HepG2 (cell line): Measurements from ENCODE around the gene UCK2. TPM values are rescaled to one million over a fixed set of nuclear protein-coding genes. Genes with fewer than 3 reads are reported as not detected.

Experiments
- GZF1 ChIP-seq: sonication (generic); formaldehyde crosslinking; IDR thresholded peaks from 2 replicates; pipeline ENCODE4 v1.5.1; 2020; ENCODE audit warnings: mild to moderate bottlenecking, missing genetic modification reagents
- MLXIP ChIP-seq: sonication (generic); formaldehyde crosslinking; IDR thresholded peaks from 2 replicates; pipeline ENCODE4 v1.9.0; 2021; ENCODE audit warnings: missing genetic modification reagents, borderline replicate concordance
- MYC ChIP-seq: sonication (generic); formaldehyde crosslinking; IDR thresholded peaks from 2 replicates; pipeline ENCODE4 v1.9.0; 2021; ENCODE audit warnings: missing genetic modification reagents, borderline replicate concordance
- NR2F2 ChIP-seq: IDR thresholded peaks from 2 replicates; pipeline ENCODE4 v1.6.1; 2012; ENCODE audit warnings: low read depth, inconsistent platforms, borderline replicate concordance
- NR2F6 ChIP-seq, 2 experiments: IDR thresholded peaks; 2 replicates each; pipeline ENCODE4 v1.6.1; 2016; ENCODE audit warnings: antibody characterized with exemption in 1 of 2, mild to moderate bottlenecking in 1 of 2
- POLR2A ChIP-seq, 2 experiments: IDR thresholded peaks; 2 replicates each; pipeline ENCODE4 v1.6.1; 2011; ENCODE audit warnings: low read depth in 2 of 2, low read length in 2 of 2, mild to moderate bottlenecking in 1 of 2, moderate library complexity in 1 of 2; ENCODE audit not compliant: insufficient read depth in 1 of 2
- PPARG ChIP-seq: conservative IDR thresholded peaks from 2 replicates; pipeline ENCODE4 v1.6.1; 2016; ENCODE audit warnings: missing biosample characterization, missing genetic modification reagents
- RBAK ChIP-seq: sonication (generic); formaldehyde crosslinking; IDR thresholded peaks from 2 replicates; pipeline ENCODE4 v1.5.1; 2020; ENCODE audit warnings: mild to moderate bottlenecking, missing genetic modification reagents
- RORA ChIP-seq: sonication (generic); formaldehyde crosslinking; IDR thresholded peaks from 2 replicates; pipeline ENCODE4 v1.5.0; 2020; ENCODE audit warnings: mild to moderate bottlenecking, missing genetic modification reagents, moderate library complexity
- RXRB ChIP-seq: IDR thresholded peaks from 2 replicates; pipeline ENCODE4 v1.6.1; 2016; ENCODE audit warnings: borderline replicate concordance, missing genetic modification reagents, missing compliant biosample characterization
- SUZ12 ChIP-seq: fragments of 150-350 bp; IDR thresholded peaks from 2 replicates; pipeline ENCODE4 v1.6.1; 2014; ENCODE audit warnings: low read depth, low read length
- TARDBP ChIP-seq: sonication (generic); formaldehyde crosslinking; IDR thresholded peaks from 2 replicates; pipeline ENCODE4 v1.8.0; 2022; ENCODE audit warnings: mild to moderate bottlenecking, missing genetic modification reagents
- TP53 ChIP-seq: sonication (generic); formaldehyde crosslinking; conservative IDR thresholded peaks from 2 replicates; pipeline ENCODE4 v1.4.0; 2020; ENCODE audit warnings: missing genetic modification reagents
- YEATS4 ChIP-seq: sonication (generic); formaldehyde crosslinking; IDR thresholded peaks from 2 replicates; pipeline ENCODE4 v1.4.0; 2020; ENCODE audit warnings: missing genetic modification reagents, borderline replicate concordance
- ZNF138 ChIP-seq: sonication (generic); formaldehyde crosslinking; IDR thresholded peaks from 2 replicates; pipeline ENCODE4 v1.5.0; 2020; ENCODE audit warnings: mild to moderate bottlenecking, low read depth, missing genetic modification reagents
- ZNF260 ChIP-seq: sonication (generic); formaldehyde crosslinking; IDR thresholded peaks from 2 replicates; pipeline ENCODE4 v1.4.0; 2020; ENCODE audit warnings: missing genetic modification reagents, low read depth, mild to moderate bottlenecking, borderline replicate concordance
- ZNF280B ChIP-seq: sonication (generic); formaldehyde crosslinking; IDR thresholded peaks from 2 replicates; pipeline ENCODE4 v1.5.0; 2020; ENCODE audit warnings: missing genetic modification reagents, mild to moderate bottlenecking, borderline replicate concordance
- ZNF329 ChIP-seq: sonication (generic); formaldehyde crosslinking; IDR thresholded peaks from 2 replicates; pipeline ENCODE4 v1.9.0; 2021; ENCODE audit warnings: low read depth, mild to moderate bottlenecking, missing genetic modification reagents
- ZNF766 ChIP-seq: sonication (generic); formaldehyde crosslinking; IDR thresholded peaks from 2 replicates; pipeline ENCODE4 v1.5.0; 2020; ENCODE audit warnings: missing genetic modification reagents, borderline replicate concordance
- ZSCAN9 ChIP-seq: IDR thresholded peaks from 2 replicates; pipeline ENCODE4 v1.6.1; 2016; ENCODE audit warnings: borderline replicate concordance
- polyA plus RNA-seq, 8 experiments: library from polyadenylated mRNA; depleted of rRNA in 3 of 8; stranded (reverse) in 7 of 8; unstranded in 1 of 8; fragments of >200 nt; fragmentation: Illumina TruSeq in 4 of 8; extraction: Trizol in 4 of 8; gene quantifications; 2 replicates each; pipeline versions ENCODE4 v1.2.1 to v1.2.3, GENCODE V29; 2011 to 2016; ENCODE audit warnings: low read depth in 4 of 8, missing spikeins in 1 of 8, mixed read lengths in 1 of 8; ENCODE audit not compliant: insufficient read depth in 1 of 8
- total RNA-seq, 5 experiments: library from RNA; depleted of rRNA; stranded (reverse); fragments of >200 nt; fragmentation: Illumina TruSeq; extraction: Trizol; gene quantifications; 2 replicates each; pipeline ENCODE4 v1.2.3, GENCODE V29; 2016; ENCODE audit warnings: low read depth in 1 of 5
- TF ChIP-seq, protein P1 (sequence below): sonication (generic); formaldehyde crosslinking; IDR thresholded peaks from 2 replicates; pipeline ENCODE4 v1.8.0; 2022; ENCODE audit warnings: mild to moderate bottlenecking, missing genetic modification reagents; ENCODE audit not compliant: insufficient replicate concordance
- TF ChIP-seq, protein P2 (sequence below): sonication (generic); formaldehyde crosslinking; IDR thresholded peaks from 2 replicates; pipeline ENCODE4 v1.4.0; 2020; ENCODE audit warnings: missing genetic modification reagents
- TF ChIP-seq, protein P3 (sequence below): IDR thresholded peaks from 2 replicates; pipeline ENCODE4 v1.6.1; 2016; ENCODE audit warnings: low read depth, control low read depth

Gene UCK2
- total and polyA plus RNA-seq, 2 of the 13 experiments (the other 11 are each of a cell fraction or from before 2014, with no cell fraction given): 64.3 to 78.0 TPM

GRCh38 chr1:165884690-165885304 is 57.4 kb downstream of the UCK2 start (continued):
- TF ChIP-seq, protein P1, sequence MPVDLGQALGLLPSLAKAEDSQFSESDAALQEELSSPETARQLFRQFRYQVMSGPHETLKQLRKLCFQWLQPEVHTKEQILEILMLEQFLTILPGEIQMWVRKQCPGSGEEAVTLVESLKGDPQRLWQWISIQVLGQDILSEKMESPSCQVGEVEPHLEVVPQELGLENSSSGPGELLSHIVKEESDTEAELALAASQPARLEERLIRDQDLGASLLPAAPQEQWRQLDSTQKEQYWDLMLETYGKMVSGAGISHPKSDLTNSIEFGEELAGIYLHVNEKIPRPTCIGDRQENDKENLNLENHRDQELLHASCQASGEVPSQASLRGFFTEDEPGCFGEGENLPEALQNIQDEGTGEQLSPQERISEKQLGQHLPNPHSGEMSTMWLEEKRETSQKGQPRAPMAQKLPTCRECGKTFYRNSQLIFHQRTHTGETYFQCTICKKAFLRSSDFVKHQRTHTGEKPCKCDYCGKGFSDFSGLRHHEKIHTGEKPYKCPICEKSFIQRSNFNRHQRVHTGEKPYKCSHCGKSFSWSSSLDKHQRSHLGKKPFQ: no peak
- TF ChIP-seq MYC (no peak), RBAK (CRISPR knock-in tag) (no peak), MLXIP (CRISPR knock-in tag) (no peak), TARDBP (no peak), YEATS4 (CRISPR knock-in tag) (no peak), GZF1 (CRISPR knock-in tag) (no peak), ZNF766 (no peak), ZNF280B (no peak), PPARG (CRISPR knock-in tag) (peak; percentile 24; the same call in 1 of the 2 replicates), SUZ12 (no peak), NR2F6 (IDR thresholded peaks at IDR 0.05) (no peak; the same call in 1 of the 2 replicates), NR2F6 (CRISPR knock-in tag; IDR thresholded peaks at IDR 0.05) (0 out of 2 replicates have a peak, but pooled peaks have one; percentile 31), ZNF138 (no peak), ZNF260 (CRISPR knock-in tag) (no peak), NR2F2 (0 out of 2 replicates have a peak, but pooled peaks have one; percentile 15), RXRB (CRISPR knock-in tag) (no peak; the same call in 1 of the 2 replicates), POLR2A (IDR thresholded peaks at IDR 0.05; ENCODE audit: insufficient read depth in 1 of 2, low read depth in 2 of 2, low read length in 2 of 2) (no peak), ZSCAN9 (no peak), TP53 (no peak), ZNF329 (CRISPR knock-in tag) (no peak), RORA (CRISPR knock-in tag) (no peak)
- TF ChIP-seq, protein P2, sequence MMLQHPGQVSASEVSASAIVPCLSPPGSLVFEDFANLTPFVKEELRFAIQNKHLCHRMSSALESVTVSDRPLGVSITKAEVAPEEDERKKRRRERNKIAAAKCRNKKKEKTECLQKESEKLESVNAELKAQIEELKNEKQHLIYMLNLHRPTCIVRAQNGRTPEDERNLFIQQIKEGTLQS (CRISPR knock-in tag): no peak
- TF ChIP-seq, protein P3, sequence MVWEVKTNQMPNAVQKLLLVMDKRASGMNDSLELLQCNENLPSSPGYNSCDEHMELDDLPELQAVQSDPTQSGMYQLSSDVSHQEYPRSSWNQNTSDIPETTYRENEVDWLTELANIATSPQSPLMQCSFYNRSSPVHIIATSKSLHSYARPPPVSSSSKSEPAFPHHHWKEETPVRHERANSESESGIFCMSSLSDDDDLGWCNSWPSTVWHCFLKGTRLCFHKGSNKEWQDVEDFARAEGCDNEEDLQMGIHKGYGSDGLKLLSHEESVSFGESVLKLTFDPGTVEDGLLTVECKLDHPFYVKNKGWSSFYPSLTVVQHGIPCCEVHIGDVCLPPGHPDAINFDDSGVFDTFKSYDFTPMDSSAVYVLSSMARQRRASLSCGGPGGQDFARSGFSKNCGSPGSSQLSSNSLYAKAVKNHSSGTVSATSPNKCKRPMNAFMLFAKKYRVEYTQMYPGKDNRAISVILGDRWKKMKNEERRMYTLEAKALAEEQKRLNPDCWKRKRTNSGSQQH: no peak
